Nasal cavity respiratory epithelium epithelial cell of viscerocranial mucosa (primary cell): Measurements from ENCODE around the gene MRPS16. TPM values are rescaled to one million over a fixed set of nuclear protein-coding genes. Genes with fewer than 3 reads are reported as not detected.

Experiments used
- total RNA-seq: library from RNA; depleted of rRNA; stranded (reverse); fragments of >200 nt; gene quantifications from 2 replicates; pipeline ENCODE4 v1.2.3, GENCODE V29; 2014

Gene MRPS16
- total RNA-seq, result 58.2 and 83.7 TPM in 2 replicates

DNA sequence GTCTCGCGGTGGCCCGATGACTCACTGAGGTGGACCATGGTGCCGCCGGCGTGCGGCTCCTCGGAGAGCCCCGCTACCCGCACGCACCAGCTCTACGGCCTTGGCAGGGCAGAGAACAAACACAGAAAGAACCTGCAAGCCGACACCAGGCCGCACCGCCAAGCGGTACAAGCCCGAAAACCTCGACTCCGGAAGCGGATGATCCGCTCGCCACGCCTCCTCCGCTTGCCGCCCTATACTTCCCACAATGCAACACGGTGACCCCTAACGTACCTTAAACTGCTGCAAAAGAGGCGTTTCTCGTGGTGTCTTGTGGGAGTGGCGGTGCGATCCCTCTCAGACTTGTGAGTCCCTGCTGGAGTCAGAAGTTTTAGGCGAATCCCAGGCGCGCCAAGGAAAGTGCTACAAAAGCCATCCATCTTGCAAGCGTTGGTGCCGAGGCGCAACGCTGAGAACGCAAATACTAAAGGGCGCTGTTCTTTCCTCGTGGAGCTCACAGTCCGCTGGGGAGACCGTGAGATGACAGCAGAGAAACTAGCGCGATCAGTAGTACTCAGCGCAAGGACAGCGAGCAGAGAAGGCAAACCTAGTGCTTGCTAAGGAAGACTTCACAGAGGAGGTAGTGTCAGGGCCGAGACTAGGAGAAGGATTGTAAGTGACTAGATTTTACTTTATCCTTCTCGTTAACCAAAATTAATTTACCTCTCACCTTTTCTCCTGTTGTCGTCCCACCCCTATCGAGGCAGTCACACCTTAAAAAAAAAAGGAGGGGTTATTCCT lies at the start of gene MRPS16:
MRPS16 (minus strand) TSS at position 200 of the 780 bp plus-strand sequence; CDS start at position 38, 162 bp downstream.

DNA sequence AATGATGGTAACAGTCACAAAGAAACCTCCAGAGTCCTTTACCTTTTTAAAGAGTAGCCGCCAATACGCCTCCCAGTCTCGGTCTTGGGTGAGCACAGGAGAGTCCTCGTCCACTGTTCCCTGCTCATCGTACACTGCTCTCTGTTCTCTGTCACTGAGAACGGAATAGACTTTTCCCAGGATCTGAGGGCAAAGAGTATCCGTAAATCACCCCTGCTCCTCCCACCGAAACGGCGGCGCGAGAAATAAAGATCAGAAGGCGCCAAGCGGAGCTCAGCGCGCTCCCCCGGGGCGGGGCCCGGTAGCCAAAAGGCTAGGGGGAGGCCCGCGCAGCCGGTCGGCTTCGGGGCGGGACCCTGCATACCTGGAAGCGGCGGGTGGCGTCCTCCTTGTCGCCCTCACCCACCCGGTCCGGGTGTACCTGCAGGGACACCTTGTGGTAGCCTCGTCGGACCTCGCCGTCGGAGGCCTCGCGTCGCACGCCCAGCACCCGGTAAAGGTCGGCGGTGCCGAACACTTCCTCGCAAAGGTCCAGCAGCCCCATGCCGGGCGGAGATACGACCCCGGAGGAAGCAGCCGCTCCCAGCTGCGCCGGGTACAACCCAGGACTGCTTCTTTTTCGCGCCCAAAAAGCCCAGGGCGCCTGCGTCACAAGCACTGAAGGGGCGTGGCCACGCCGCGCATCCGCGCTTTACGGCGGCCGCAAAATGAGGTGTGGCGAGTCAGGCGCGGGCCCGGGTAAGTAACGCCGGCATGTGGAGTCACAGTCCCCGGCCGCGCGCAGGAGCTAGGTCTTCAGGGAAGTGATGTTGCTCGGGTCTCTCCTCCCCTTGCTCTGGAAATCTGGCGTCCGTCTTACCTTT lies 5.6 kb downstream of the MRPS16 start, which contains the start of gene DNAJC9:
DNAJC9 (minus strand) TSS at position 610 of the 863 bp plus-strand sequence; CDS start at position 544, 66 bp downstream.

Other genes starting within 250 kb of the MRPS16 start
- gene P4HA1, start 155.8 kb downstream of the MRPS16 start, total RNA-seq, result 57.4 and 234 TPM in 2 replicates
- gene NUDT13, start 142.2 kb downstream of the MRPS16 start, total RNA-seq, result 0.34 and 1.3 TPM in 2 replicates
- 21.5 TPM in 2 replicates for gene ECD, start 84.6 kb downstream of the MRPS16 start, total RNA-seq
- 16.4 and 27.1 TPM in 2 replicates for gene FAM149B1, start 84.5 kb downstream of the MRPS16 start, total RNA-seq
- 28.6 and 30.4 TPM in 2 replicates for gene DNAJC9, start 5.4 kb downstream of the MRPS16 start, total RNA-seq
- gene CFAP70, start 106.2 kb upstream of the MRPS16 start, total RNA-seq, result 0.68 and 3.6 TPM in 2 replicates
- 96.0 and 103 TPM in 2 replicates for gene ANXA7, start 161.4 kb upstream of the MRPS16 start, total RNA-seq
- 0.68 and 1.4 TPM in 2 replicates for gene MSS51, start 180.9 kb upstream of the MRPS16 start, total RNA-seq
- gene PPP3CB, start 243.4 kb upstream of the MRPS16 start, total RNA-seq, result 20.5 and 35.8 TPM in 2 replicates